OCI-LY7 (cell line): Measurements from ENCODE around the gene PEPD.

Experiments
- CTCF ChIP-seq: fragments of 200-600 bp; sonication (generic); conservative IDR thresholded peaks from 2 replicates; pipeline ENCODE4 v1.5.1; 2014; ENCODE audit warnings: mild to moderate bottlenecking, antibody characterized with exemption, low read length, moderate library complexity, mixed read lengths
- EZH2phosphoT487 ChIP-seq: fragments of 200-600 bp; sonication (generic); IDR thresholded peaks from 2 replicates; pipeline ENCODE4 v1.6.1; 2018; ENCODE audit warnings: low read depth, borderline replicate concordance, mild to moderate bottlenecking, mixed run types, antibody characterized with exemption, low read length, moderate library complexity, mixed read lengths

- TF ChIP-seq CTCF = no peak
- TF ChIP-seq EZH2phosphoT487 = no peak
These were observed 48.6 kb downstream of the PEPD start for GRCh38 chr19:33472691-33473652.
